GM13976 (cell line): Measurements from ENCODE around the gene OR2AG2.
A peak's percentile ranks its signal among the peaks of the same experiment; 100 is the strongest.
"Not testable (repeated sequence)": the region's sequence is repeated elsewhere in the genome, so short reads cannot be mapped to it uniquely, and the experiment has no call there.

Experiments
- DNase-seq: peaks from one replicate; pipeline ENCODE4 v3.0.0; 2012; ENCODE audit warnings: low spot score
- CTCF ChIP-seq: IDR thresholded peaks from 2 replicates; pipeline ENCODE4 v1.5.1; 2012; ENCODE audit warnings: borderline replicate concordance, mild to moderate bottlenecking; ENCODE audit not compliant: insufficient read depth; ENCODE audit errors: extremely low read depth, missing control alignments, control extremely low read depth
- in situ Hi-C: fragments of 300-500 bp; cut with MboI; formaldehyde crosslinking; loops from one replicate; pipeline ENCODE4 v1.12.0; 2022; ENCODE audit warnings: low sequenced_read_pairs, mixed read lengths, inconsistent platforms; ENCODE audit not compliant: unreplicated experiment

The OR2AG2 gene

GRCh38 chr11:6771926-6772893 lies at the start of gene OR2AG2:
Gene OR2AG2 (minus strand): TSS chr11:6771976. CDS start chr11:6768957, 3,019 bp downstream.
- in situ Hi-C loops, result no loop called here
- no peak for TF ChIP-seq CTCF
- DNase-seq, result peak; percentile 48

- no peak for TF ChIP-seq CTCF
- in situ Hi-C loops, result no loop called here
- DNase-seq, result no peak
Measured at GRCh38 chr11:6818967-6819366, 47.2 kb upstream of the OR2AG2 start.

GRCh38 chr11:6817694-6818093 lies 45.9 kb upstream of the OR2AG2 start:
- in situ Hi-C loops, result no loop called here
- no peak for DNase-seq
- no peak for TF ChIP-seq CTCF

GRCh38 chr11:6813656-6814055 lies 41.9 kb upstream of the OR2AG2 start:
- in situ Hi-C loops, result no loop called here
- DNase-seq, result no peak
- TF ChIP-seq CTCF, result no peak

GRCh38 chr11:6812390-6813005 lies 40.7 kb upstream of the OR2AG2 start:
- TF ChIP-seq CTCF, result peak; percentile 86
- in situ Hi-C loops, result no loop called here
- peak; percentile 76 for DNase-seq

- DNase-seq, in situ Hi-C loops: not testable (repeated sequence)
Measured at GRCh38 chr11:6801075-6801474, 29.3 kb upstream of the OR2AG2 start.

- in situ Hi-C loops, result no loop called here
- DNase-seq, result no peak
- no peak for TF ChIP-seq CTCF
Measured at GRCh38 chr11:6799402-6799801, 27.6 kb upstream of the OR2AG2 start, which contains the start of gene OR6A2. Gene OR6A2 (minus strand): TSS chr11:6799689. CDS start chr11:6795708, 3,981 bp downstream.
